GM23338 (cell line): ENCODE measurements around the gene CDKAL1. TPM values are rescaled to one million over a fixed set of nuclear protein-coding genes. Genes with fewer than 3 reads are reported as not detected.

Source experiments
- ATAC-seq: fragments of 200-7000 bp; cut with Tn5 transposase; 3 replicates; pipeline ENCODE4 v1.9.1; 2020
- DNase-seq: peaks from one replicate; pipeline ENCODE4 v3.0.0-alpha.2; 2015; ENCODE audit warnings: low spot score
- H2AFZ ChIP-seq: fragments of 200-600 bp; sonication (generic); 2 replicates; pipeline ENCODE4 v1.8.0; 2016; ENCODE audit warnings: antibody characterized with exemption, mild to moderate bottlenecking, moderate library complexity
- H3F3A ChIP-seq: fragments of 200-600 bp; sonication (generic); replicated peaks from 2 replicates; pipeline ENCODE4 v1.8.0; 2017; ENCODE audit warnings: antibody characterized with exemption, mixed run types, low read depth
- H3K27ac ChIP-seq: fragments of 200-600 bp; sonication (generic); 2 replicates; pipeline ENCODE4 v1.6.1; 2016; ENCODE audit warnings: low read depth
- H3K27me3 ChIP-seq: fragments of 200-600 bp; sonication (generic); 2 replicates; pipeline ENCODE4 v1.8.0; 2016; ENCODE audit warnings: mild to moderate bottlenecking, mixed run types, moderate library complexity; ENCODE audit not compliant: insufficient read depth
- H3K36me3 ChIP-seq: fragments of 200-600 bp; sonication (generic); 2 replicates; pipeline ENCODE4 v1.8.0; 2016; ENCODE audit warnings: mild to moderate bottlenecking; ENCODE audit not compliant: insufficient read depth
- H3K4me1 ChIP-seq: fragments of 200-600 bp; sonication (generic); 2 replicates; pipeline ENCODE4 v1.8.0; 2016; ENCODE audit warnings: mild to moderate bottlenecking, moderate library complexity; ENCODE audit not compliant: insufficient read depth
- H3K4me2 ChIP-seq: fragments of 200-600 bp; sonication (generic); 2 replicates; pipeline ENCODE4 v1.7.1; 2017; ENCODE audit warnings: mixed run types
- H3K4me3 ChIP-seq: fragments of 200-600 bp; sonication (generic); 2 replicates; pipeline ENCODE4 v1.6.1; 2016; ENCODE audit warnings: mixed run types
- H3K79me2 ChIP-seq: fragments of 200-600 bp; sonication (generic); replicated peaks from 2 replicates; pipeline ENCODE4 v1.8.0; 2017; ENCODE audit warnings: mild to moderate bottlenecking; ENCODE audit not compliant: insufficient read depth
- H3K9me2 ChIP-seq: fragments of 200-600 bp; sonication (generic); 2 replicates; pipeline ENCODE4 v1.8.0; 2017; ENCODE audit not compliant: insufficient read depth
- H4K20me1 ChIP-seq: fragments of 200-600 bp; sonication (generic); replicated peaks from 2 replicates; pipeline ENCODE4 v1.8.0; 2017; ENCODE audit warnings: mild to moderate bottlenecking; ENCODE audit not compliant: insufficient read depth
- H3K27ac Mint-ChIP-seq: 2 replicates; pipeline ENCODE4 v1.8.0; 2020; ENCODE audit warnings: inconsistent platforms, mild to moderate bottlenecking, moderate library complexity, mixed read lengths
- H3K27me3 Mint-ChIP-seq: 3 replicates; pipeline ENCODE4 v1.8.0; 2022; ENCODE audit warnings: low read depth, mild to moderate bottlenecking, moderate library complexity, mixed read lengths, inconsistent platforms; ENCODE audit not compliant: insufficient read depth, poor library complexity
- H3K36me3 Mint-ChIP-seq: 3 replicates; pipeline ENCODE4 v1.8.0; 2021; ENCODE audit warnings: low read depth, mild to moderate bottlenecking, inconsistent platforms, moderate library complexity, mixed read lengths
- H3K4me1 Mint-ChIP-seq: 3 replicates; pipeline ENCODE4 v1.8.0; 2020; ENCODE audit warnings: mild to moderate bottlenecking, inconsistent platforms, mixed read lengths
- H3K4me3 Mint-ChIP-seq: 3 replicates; pipeline ENCODE4 v1.8.0; 2021; ENCODE audit warnings: moderate library complexity, mild to moderate bottlenecking, inconsistent platforms, mixed read lengths
- H3K9me3 Mint-ChIP-seq: 3 replicates; pipeline ENCODE4 v1.8.0; 2020; ENCODE audit warnings: moderate library complexity, mild to moderate bottlenecking, inconsistent platforms, mixed read lengths
- CREB1 ChIP-seq: fragments of 250-450 bp; sonication (Bioruptor Pico); IDR thresholded peaks from 2 replicates; pipeline ENCODE4 v1.5.0; 2020; ENCODE audit warnings: low read depth, mild to moderate bottlenecking, moderate library complexity
- EZH2 ChIP-seq: fragments of 200-600 bp; sonication (generic); IDR thresholded peaks from one replicate; pipeline ENCODE4 v1.8.0; 2017; ENCODE audit warnings: antibody characterized with exemption, mild to moderate bottlenecking, low read depth; ENCODE audit not compliant: unreplicated experiment
- EZH2phosphoT487 ChIP-seq: fragments of 200-600 bp; sonication (generic); IDR thresholded peaks from one replicate; pipeline ENCODE4 v1.8.1; 2018; ENCODE audit warnings: antibody characterized with exemption; ENCODE audit not compliant: unreplicated experiment
- JUNB ChIP-seq: IDR thresholded peaks from one replicate; pipeline ENCODE4 v1.6.1; 2016; ENCODE audit warnings: antibody characterized with exemption; ENCODE audit not compliant: unreplicated experiment
- NANOG ChIP-seq: IDR thresholded peaks from 2 replicates; pipeline ENCODE4 v1.6.1; 2016; ENCODE audit warnings: antibody characterized with exemption, borderline replicate concordance
- POLR2AphosphoS5 ChIP-seq: IDR thresholded peaks from 2 replicates; pipeline ENCODE4 v1.6.1; 2016; ENCODE audit warnings: antibody characterized with exemption, low read depth
- STAT1 ChIP-seq: IDR thresholded peaks from one replicate; pipeline ENCODE4 v1.6.1; 2016; ENCODE audit warnings: antibody characterized with exemption; ENCODE audit not compliant: unreplicated experiment
- ZNF114 ChIP-seq: fragments of 250-450 bp; sonication (Bioruptor Pico); IDR thresholded peaks from 2 replicates; pipeline ENCODE4 v1.5.0; 2020; ENCODE audit warnings: mild to moderate bottlenecking, moderate library complexity
- ZNF331 ChIP-seq: fragments of 250-450 bp; sonication (Bioruptor Pico); IDR thresholded peaks from 2 replicates; pipeline ENCODE4 v1.5.0; 2020; ENCODE audit warnings: low read depth, mild to moderate bottlenecking, moderate library complexity
- polyA plus RNA-seq: library from polyadenylated mRNA; unstranded; fragments of >200 nt; fragmentation: Nextera tagmentation; extraction: Ambion mirVana; gene quantifications from 2 replicates; pipeline ENCODE4 v1.2.1, GENCODE V29; 2016
- total RNA-seq: library from RNA; depleted of rRNA; stranded (reverse); fragments of >200 nt; shearing (Covaris generic); gene quantifications from 2 replicates; pipeline ENCODE4 v1.2.3, GENCODE V29; 2014
- TF ChIP-seq, protein P1 (sequence below): IDR thresholded peaks from one replicate; pipeline ENCODE4 v1.6.1; 2018; ENCODE audit warnings: antibody characterized with exemption; ENCODE audit not compliant: unreplicated experiment
- TF ChIP-seq, protein P2 (sequence below): IDR thresholded peaks from 2 replicates; pipeline ENCODE4 v1.6.1; 2016; ENCODE audit warnings: antibody characterized with exemption
- TF ChIP-seq, protein P3 (sequence below): fragments of 250-450 bp; sonication (Bioruptor Pico); IDR thresholded peaks from 2 replicates; pipeline ENCODE4 v1.5.0; 2020; ENCODE audit warnings: mild to moderate bottlenecking, moderate library complexity
- TF ChIP-seq, protein P4 (sequence below), 2 experiments: fragments of 200-600 bp in 1 of 2; sonication (generic) in 1 of 2; conservative IDR thresholded peaks; 2 replicates each; pipeline versions ENCODE4 v1.5.1 to v1.6.1; 2016 to 2017; ENCODE audit warnings: antibody characterized with exemption in 2 of 2, low read depth in 2 of 2, mild to moderate bottlenecking in 2 of 2, moderate library complexity in 1 of 2

Gene CDKAL1
- total and polyA plus RNA-seq, 2 experiments from 2014 or later: 17.8 to 35.0 TPM

DNA sequence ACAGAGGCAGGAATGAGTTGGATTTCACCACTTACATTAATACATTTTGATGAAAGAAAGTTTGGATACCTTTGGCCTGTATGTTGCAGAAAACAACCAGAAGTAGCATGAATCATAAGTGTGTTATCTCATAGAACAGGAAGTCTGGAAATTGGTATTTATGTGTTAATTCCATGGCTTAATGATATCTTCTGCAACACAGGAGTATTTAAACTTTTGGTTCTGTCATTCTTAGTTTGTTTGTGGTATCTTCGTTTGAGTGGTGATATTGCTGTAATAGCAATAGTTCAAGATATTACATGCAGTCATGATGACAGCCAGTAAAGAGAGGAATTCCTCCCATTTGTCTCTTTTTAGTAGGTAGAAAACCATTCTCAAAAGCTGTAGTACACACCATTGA, 177.3 kb downstream of the CDKAL1 start:
- no peaks in the 10 kb centered on the region for H4K20me1 ChIP-seq
- no peak overlapping the region for H2AFZ ChIP-seq
- no peak overlapping the region for H3K27ac Mint-ChIP-seq
- no peak overlapping the region for H3K4me3 Mint-ChIP-seq
- DNase-seq (no peak), ATAC-seq (no peak)
- H3K36me3 ChIP-seq: no peaks in the 10 kb centered on the region
- H3K4me3 ChIP-seq: no peak overlapping the region
- TF ChIP-seq NANOG: no peak
- no peak for TF ChIP-seq CREB1
- TF ChIP-seq, protein P1, sequence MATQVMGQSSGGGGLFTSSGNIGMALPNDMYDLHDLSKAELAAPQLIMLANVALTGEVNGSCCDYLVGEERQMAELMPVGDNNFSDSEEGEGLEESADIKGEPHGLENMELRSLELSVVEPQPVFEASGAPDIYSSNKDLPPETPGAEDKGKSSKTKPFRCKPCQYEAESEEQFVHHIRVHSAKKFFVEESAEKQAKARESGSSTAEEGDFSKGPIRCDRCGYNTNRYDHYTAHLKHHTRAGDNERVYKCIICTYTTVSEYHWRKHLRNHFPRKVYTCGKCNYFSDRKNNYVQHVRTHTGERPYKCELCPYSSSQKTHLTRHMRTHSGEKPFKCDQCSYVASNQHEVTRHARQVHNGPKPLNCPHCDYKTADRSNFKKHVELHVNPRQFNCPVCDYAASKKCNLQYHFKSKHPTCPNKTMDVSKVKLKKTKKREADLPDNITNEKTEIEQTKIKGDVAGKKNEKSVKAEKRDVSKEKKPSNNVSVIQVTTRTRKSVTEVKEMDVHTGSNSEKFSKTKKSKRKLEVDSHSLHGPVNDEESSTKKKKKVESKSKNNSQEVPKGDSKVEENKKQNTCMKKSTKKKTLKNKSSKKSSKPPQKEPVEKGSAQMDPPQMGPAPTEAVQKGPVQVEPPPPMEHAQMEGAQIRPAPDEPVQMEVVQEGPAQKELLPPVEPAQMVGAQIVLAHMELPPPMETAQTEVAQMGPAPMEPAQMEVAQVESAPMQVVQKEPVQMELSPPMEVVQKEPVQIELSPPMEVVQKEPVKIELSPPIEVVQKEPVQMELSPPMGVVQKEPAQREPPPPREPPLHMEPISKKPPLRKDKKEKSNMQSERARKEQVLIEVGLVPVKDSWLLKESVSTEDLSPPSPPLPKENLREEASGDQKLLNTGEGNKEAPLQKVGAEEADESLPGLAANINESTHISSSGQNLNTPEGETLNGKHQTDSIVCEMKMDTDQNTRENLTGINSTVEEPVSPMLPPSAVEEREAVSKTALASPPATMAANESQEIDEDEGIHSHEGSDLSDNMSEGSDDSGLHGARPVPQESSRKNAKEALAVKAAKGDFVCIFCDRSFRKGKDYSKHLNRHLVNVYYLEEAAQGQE: no peak
- no peak for TF ChIP-seq ZNF331
- no peak for TF ChIP-seq POLR2AphosphoS5
- TF ChIP-seq, protein P2, sequence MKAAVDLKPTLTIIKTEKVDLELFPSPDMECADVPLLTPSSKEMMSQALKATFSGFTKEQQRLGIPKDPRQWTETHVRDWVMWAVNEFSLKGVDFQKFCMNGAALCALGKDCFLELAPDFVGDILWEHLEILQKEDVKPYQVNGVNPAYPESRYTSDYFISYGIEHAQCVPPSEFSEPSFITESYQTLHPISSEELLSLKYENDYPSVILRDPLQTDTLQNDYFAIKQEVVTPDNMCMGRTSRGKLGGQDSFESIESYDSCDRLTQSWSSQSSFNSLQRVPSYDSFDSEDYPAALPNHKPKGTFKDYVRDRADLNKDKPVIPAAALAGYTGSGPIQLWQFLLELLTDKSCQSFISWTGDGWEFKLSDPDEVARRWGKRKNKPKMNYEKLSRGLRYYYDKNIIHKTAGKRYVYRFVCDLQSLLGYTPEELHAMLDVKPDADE: no peak
- TF ChIP-seq EZH2phosphoT487: no peak
- no peak for TF ChIP-seq EZH2
- no peak for TF ChIP-seq JUNB
- TF ChIP-seq, protein P3, sequence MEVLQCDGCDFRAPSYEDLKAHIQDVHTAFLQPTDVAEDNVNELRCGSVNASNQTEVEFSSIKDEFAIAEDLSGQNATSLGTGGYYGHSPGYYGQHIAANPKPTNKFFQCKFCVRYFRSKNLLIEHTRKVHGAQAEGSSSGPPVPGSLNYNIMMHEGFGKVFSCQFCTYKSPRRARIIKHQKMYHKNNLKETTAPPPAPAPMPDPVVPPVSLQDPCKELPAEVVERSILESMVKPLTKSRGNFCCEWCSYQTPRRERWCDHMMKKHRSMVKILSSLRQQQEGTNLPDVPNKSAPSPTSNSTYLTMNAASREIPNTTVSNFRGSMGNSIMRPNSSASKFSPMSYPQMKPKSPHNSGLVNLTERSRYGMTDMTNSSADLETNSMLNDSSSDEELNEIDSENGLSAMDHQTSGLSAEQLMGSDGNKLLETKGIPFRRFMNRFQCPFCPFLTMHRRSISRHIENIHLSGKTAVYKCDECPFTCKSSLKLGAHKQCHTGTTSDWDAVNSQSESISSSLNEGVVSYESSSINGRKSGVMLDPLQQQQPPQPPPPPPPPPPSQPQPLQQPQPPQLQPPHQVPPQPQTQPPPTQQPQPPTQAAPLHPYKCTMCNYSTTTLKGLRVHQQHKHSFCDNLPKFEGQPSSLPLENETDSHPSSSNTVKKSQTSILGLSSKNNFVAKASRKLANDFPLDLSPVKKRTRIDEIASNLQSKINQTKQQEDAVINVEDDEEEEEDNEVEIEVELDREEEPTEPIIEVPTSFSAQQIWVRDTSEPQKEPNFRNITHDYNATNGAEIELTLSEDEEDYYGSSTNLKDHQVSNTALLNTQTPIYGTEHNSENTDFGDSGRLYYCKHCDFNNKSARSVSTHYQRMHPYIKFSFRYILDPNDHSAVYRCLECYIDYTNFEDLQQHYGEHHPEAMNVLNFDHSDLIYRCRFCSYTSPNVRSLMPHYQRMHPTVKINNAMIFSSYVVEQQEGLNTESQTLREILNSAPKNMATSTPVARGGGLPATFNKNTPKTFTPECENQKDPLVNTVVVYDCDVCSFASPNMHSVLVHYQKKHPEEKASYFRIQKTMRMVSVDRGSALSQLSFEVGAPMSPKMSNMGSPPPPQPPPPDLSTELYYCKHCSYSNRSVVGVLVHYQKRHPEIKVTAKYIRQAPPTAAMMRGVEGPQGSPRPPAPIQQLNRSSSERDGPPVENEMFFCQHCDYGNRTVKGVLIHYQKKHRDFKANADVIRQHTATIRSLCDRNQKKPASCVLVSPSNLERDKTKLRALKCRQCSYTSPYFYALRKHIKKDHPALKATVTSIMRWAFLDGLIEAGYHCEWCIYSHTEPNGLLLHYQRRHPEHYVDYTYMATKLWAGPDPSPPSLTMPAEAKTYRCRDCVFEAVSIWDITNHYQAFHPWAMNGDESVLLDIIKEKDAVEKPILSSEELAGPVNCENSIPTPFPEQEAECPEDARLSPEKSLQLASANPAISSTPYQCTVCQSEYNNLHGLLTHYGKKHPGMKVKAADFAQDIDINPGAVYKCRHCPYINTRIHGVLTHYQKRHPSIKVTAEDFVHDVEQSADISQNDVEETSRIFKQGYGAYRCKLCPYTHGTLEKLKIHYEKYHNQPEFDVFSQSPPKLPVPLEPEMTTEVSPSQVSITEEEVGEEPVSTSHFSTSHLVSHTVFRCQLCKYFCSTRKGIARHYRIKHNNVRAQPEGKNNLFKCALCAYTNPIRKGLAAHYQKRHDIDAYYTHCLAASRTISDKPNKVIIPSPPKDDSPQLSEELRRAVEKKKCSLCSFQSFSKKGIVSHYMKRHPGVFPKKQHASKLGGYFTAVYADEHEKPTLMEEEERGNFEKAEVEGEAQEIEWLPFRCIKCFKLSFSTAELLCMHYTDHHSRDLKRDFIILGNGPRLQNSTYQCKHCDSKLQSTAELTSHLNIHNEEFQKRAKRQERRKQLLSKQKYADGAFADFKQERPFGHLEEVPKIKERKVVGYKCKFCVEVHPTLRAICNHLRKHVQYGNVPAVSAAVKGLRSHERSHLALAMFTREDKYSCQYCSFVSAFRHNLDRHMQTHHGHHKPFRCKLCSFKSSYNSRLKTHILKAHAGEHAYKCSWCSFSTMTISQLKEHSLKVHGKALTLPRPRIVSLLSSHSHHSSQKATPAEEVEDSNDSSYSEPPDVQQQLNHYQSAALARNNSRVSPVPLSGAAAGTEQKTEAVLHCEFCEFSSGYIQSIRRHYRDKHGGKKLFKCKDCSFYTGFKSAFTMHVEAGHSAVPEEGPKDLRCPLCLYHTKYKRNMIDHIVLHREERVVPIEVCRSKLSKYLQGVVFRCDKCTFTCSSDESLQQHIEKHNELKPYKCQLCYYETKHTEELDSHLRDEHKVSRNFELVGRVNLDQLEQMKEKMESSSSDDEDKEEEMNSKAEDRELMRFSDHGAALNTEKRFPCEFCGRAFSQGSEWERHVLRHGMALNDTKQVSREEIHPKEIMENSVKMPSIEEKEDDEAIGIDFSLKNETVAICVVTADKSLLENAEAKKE: no peak
- TF ChIP-seq, protein P4, sequence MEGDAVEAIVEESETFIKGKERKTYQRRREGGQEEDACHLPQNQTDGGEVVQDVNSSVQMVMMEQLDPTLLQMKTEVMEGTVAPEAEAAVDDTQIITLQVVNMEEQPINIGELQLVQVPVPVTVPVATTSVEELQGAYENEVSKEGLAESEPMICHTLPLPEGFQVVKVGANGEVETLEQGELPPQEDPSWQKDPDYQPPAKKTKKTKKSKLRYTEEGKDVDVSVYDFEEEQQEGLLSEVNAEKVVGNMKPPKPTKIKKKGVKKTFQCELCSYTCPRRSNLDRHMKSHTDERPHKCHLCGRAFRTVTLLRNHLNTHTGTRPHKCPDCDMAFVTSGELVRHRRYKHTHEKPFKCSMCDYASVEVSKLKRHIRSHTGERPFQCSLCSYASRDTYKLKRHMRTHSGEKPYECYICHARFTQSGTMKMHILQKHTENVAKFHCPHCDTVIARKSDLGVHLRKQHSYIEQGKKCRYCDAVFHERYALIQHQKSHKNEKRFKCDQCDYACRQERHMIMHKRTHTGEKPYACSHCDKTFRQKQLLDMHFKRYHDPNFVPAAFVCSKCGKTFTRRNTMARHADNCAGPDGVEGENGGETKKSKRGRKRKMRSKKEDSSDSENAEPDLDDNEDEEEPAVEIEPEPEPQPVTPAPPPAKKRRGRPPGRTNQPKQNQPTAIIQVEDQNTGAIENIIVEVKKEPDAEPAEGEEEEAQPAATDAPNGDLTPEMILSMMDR (conservative IDR thresholded peaks at IDR 0.05; ENCODE audit: low read depth in 2 of 2): no peak
- no peak for TF ChIP-seq STAT1
- no peak for TF ChIP-seq ZNF114 (CRISPR knock-in tag)
- no peaks in the 10 kb centered on the region for H3K9me2 ChIP-seq
- no peaks in the 10 kb centered on the region for H3K27me3 Mint-ChIP-seq
- no peaks in the 10 kb centered on the region for H3K79me2 ChIP-seq
- H3K9me3 Mint-ChIP-seq: no peaks in the 10 kb centered on the region
- no peak overlapping the region for H3K4me2 ChIP-seq
- H3F3A ChIP-seq: no peaks in the 10 kb centered on the region
- H3K36me3 Mint-ChIP-seq: no peaks in the 10 kb centered on the region
- peaks cover 4% of the 10 kb centered on the region; the same call in 1 of the 2 replicates for H3K4me1 ChIP-seq
- H3K4me1 Mint-ChIP-seq: peaks cover 23% of the 10 kb centered on the region
- no peaks in the 10 kb centered on the region for H3K27me3 ChIP-seq
- H3K27ac ChIP-seq: no peak overlapping the region
